GM20000 (cell line): Measurements from ENCODE around the gene CMTM7.
A peak's percentile ranks its signal among the peaks of the same experiment; 100 is the strongest.

Experiments
- DNase-seq: peaks from one replicate; pipeline ENCODE4 v3.0.0; 2012; ENCODE audit warnings: low spot score
- CTCF ChIP-seq: IDR thresholded peaks from 2 replicates; pipeline ENCODE4 v1.5.1; 2012; ENCODE audit warnings: mild to moderate bottlenecking, control low read depth; ENCODE audit errors: extremely low read depth, missing control alignments

Gene CMTM7

DNA sequence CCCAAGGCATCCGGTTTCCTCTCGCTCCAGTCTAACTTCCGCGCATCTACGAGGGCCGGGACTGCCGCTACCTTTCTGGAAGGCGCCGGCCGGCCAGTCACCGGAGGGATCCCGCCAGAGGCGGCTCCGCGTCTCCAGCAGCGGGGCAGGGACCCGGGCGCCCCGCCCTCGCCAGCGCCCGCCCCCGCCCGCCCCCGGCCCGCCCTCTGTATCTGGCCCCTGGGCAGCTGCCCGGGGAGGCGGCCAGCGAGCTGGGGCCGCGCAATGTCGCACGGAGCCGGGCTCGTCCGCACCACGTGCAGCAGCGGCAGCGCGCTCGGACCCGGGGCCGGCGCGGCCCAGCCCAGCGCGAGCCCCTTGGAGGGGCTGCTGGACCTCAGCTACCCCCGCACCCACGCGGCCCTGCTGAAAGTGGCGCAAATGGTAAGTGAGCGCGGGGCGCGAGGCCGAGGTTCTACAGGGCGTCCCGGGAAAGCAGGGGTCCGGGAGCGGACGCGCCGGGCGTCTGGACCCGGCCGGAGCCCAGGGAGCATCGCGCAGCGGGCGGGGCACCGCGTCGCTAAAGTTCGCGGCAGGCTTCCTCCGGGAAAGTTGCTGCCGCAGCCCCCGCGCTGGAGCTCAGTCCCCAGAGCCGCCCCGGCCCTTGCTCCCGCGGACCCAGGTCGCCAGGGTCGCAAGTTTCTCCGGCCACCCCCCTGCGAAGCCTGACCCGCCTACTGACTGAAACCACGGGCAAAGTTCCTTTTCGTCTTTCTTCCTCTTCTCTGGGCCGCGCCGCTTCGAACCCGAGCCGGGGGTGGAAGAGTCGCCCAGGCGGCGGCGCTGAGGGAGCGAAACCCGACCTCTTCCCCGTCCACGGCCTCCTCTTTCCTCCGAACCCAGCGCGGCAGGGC is at the start of gene CMTM7:
Gene CMTM7 (plus strand): TSS at position 211 of the 893 bp plus-strand sequence. CDS start 54 bp downstream, at position 265.
- DNase-seq = peak; percentile 71
- no peak for TF ChIP-seq CTCF

- TF ChIP-seq CTCF = no peak
- no peak for DNase-seq
These were observed 44.1 kb upstream of the CMTM7 start for GRCh38 chr3:32347343-32348125.

DNA sequence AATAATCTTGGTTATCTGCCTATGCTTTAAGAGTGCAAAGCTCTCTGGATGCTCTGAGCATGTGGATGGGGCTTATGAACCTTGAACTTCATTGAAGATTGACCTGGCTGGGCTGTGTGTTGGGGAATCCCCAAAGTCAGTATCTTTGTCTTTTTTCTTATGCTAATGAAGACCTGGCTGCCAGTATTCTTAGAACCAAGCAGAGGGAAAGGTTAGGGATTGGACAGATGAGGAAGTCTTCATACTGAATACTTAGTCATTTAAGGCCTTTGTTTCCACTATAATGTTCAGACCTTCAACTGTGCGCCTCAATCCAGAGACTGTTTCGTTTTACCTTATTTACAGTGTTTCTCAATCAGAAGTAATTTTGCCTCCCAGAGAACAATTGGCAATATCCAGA is 42.5 kb upstream of the CMTM7 start:
- no peak for TF ChIP-seq CTCF
- no peak for DNase-seq

GRCh38 chr3:32352563-32352962 is 39.1 kb upstream of the CMTM7 start:
- no peak for TF ChIP-seq CTCF
- DNase-seq = no peak

GRCh38 chr3:32353351-32353750 is 38.3 kb upstream of the CMTM7 start:
- no peak for DNase-seq
- TF ChIP-seq CTCF = no peak

DNA sequence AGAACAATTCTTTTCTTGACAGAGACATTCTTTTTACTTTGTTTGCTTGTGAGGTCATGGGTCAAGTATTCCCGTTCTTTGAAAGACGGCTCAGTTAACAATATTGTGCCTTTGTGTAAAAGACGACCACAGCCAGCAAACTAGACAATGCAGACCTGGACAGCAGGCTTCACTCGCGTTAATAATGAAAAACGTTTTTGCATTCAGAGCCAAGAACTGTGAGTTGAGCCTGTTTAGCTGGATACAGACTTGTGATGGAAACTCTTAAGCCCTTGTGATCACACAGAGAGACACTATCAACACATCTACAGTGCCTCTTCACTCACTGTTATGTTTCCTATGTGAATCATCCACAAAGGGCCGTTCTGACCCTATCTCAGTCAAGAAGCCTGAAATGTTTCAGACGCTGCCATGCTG is 37.3 kb upstream of the CMTM7 start:
- TF ChIP-seq CTCF = no peak
- DNase-seq = no peak

GRCh38 chr3:32355751-32356291 is 35.8 kb upstream of the CMTM7 start:
- DNase-seq = no peak
- no peak for TF ChIP-seq CTCF
